ENCODE results near the gene PLOD1. TPM values are rescaled to one million over a fixed set of nuclear protein-coding genes. Genes with fewer than 3 reads are reported as not detected.

PLOD1 gene
- total and polyA plus RNA-seq, 9 donors: 118 to 243 (median 179) TPM

- Histone ChIP-seq H3K4me1 (ENCODE audit: control insufficient read depth, insufficient read depth, low read length) (peaks cover 14% of the 10 kb centered on the region), H3K27me3 (ENCODE audit: control insufficient read depth, insufficient read depth, low read length) (no peaks in the 10 kb centered on the region), H3K27ac (ENCODE audit: low read length) (no peak overlapping the region), H3K9me3 (replicated peaks; ENCODE audit: control insufficient read depth, low read depth, low read length) (no peaks in the 10 kb centered on the region), H3K4me3 (ENCODE audit: low read length) (no peak overlapping the region), H3K36me3 (ENCODE audit: control insufficient read depth, insufficient read depth, low read length) (peaks cover 50% of the 10 kb centered on the region)
- no CpG with 5 or more reads among the region's 6 CpGs for WGBS (ENCODE audit: insufficient coverage)
- no peak for DNase-seq
Measured at GRCh38 chr1:11984576-11984975, 50.1 kb downstream of the PLOD1 start.

GRCh38 chr1:11985171-11985570 is 50.7 kb downstream of the PLOD1 start:
- H3K27me3 ChIP-seq (ENCODE audit: control insufficient read depth, insufficient read depth, low read length): no peaks in the 10 kb centered on the region
- peaks cover 10% of the 10 kb centered on the region for H3K4me1 ChIP-seq (ENCODE audit: control insufficient read depth, insufficient read depth, low read length)
- 80% methylated on average over 1 of the region's 3 CpGs for WGBS (ENCODE audit: insufficient coverage)
- DNase-seq: no peak
- peaks cover 55% of the 10 kb centered on the region for H3K36me3 ChIP-seq (ENCODE audit: control insufficient read depth, insufficient read depth, low read length)
- no peak overlapping the region for H3K4me3 ChIP-seq (ENCODE audit: low read length)
- H3K27ac ChIP-seq (ENCODE audit: low read length): no peak overlapping the region
- H3K9me3 ChIP-seq (replicated peaks; ENCODE audit: control insufficient read depth, low read depth, low read length): no peaks in the 10 kb centered on the region

- no peak overlapping the region for H3K27ac ChIP-seq (ENCODE audit: low read length)
- no peak overlapping the region for H3K4me3 ChIP-seq (ENCODE audit: low read length)
- H3K27me3 ChIP-seq (ENCODE audit: control insufficient read depth, insufficient read depth, low read length): no peaks in the 10 kb centered on the region
- DNase-seq: no peak
- H3K9me3 ChIP-seq (replicated peaks; ENCODE audit: control insufficient read depth, low read depth, low read length): no peaks in the 10 kb centered on the region
- peaks cover 11% of the 10 kb centered on the region for H3K4me1 ChIP-seq (ENCODE audit: control insufficient read depth, insufficient read depth, low read length)
- WGBS (ENCODE audit: insufficient coverage): 83% methylated on average over 1 of the region's 7 CpGs
- H3K36me3 ChIP-seq (ENCODE audit: control insufficient read depth, insufficient read depth, low read length): peaks cover 62% of the 10 kb centered on the region
Measured at GRCh38 chr1:11985851-11986250, 51.3 kb downstream of the PLOD1 start.

GRCh38 chr1:11989669-11990068 is 55.2 kb downstream of the PLOD1 start:
- Histone ChIP-seq H3K27me3 (ENCODE audit: control insufficient read depth, insufficient read depth, low read length) (no peaks in the 10 kb centered on the region), H3K4me3 (ENCODE audit: low read length) (no peak overlapping the region), H3K36me3 (ENCODE audit: control insufficient read depth, insufficient read depth, low read length) (peaks cover 57% of the 10 kb centered on the region), H3K9me3 (replicated peaks; ENCODE audit: control insufficient read depth, low read depth, low read length) (no peaks in the 10 kb centered on the region), H3K4me1 (ENCODE audit: control insufficient read depth, insufficient read depth, low read length) (peaks cover 3% of the 10 kb centered on the region), H3K27ac (ENCODE audit: low read length) (no peak overlapping the region)
- WGBS (ENCODE audit: insufficient coverage): 94% methylated on average over 6 of the region's 7 CpGs
- no peak for DNase-seq

- peaks cover 54% of the 10 kb centered on the region for H3K36me3 ChIP-seq (ENCODE audit: control insufficient read depth, insufficient read depth, low read length)
- 95% methylated on average over 9 of the region's 10 CpGs for WGBS (ENCODE audit: insufficient coverage)
- no peaks in the 10 kb centered on the region for H3K9me3 ChIP-seq (replicated peaks; ENCODE audit: control insufficient read depth, low read depth, low read length)
- no peaks in the 10 kb centered on the region for H3K27me3 ChIP-seq (ENCODE audit: control insufficient read depth, insufficient read depth, low read length)
- H3K27ac ChIP-seq (ENCODE audit: low read length): peak overlapping the region; percentile 4
- H3K4me1 ChIP-seq (ENCODE audit: control insufficient read depth, insufficient read depth, low read length): peaks cover 3% of the 10 kb centered on the region
- H3K4me3 ChIP-seq (ENCODE audit: low read length): no peak overlapping the region
- DNase-seq: no peak
Measured at GRCh38 chr1:11990303-11991032, 56.0 kb downstream of the PLOD1 start.

GRCh38 chr1:11991969-11992676 is 57.6 kb downstream of the PLOD1 start:
- no peak for DNase-seq
- Histone ChIP-seq H3K4me1 (ENCODE audit: control insufficient read depth, insufficient read depth, low read length) (peaks cover 3% of the 10 kb centered on the region), H3K4me3 (ENCODE audit: low read length) (no peak overlapping the region), H3K36me3 (ENCODE audit: control insufficient read depth, insufficient read depth, low read length) (peaks cover 60% of the 10 kb centered on the region), H3K9me3 (replicated peaks; ENCODE audit: control insufficient read depth, low read depth, low read length) (no peaks in the 10 kb centered on the region), H3K27ac (ENCODE audit: low read length) (no peak overlapping the region), H3K27me3 (ENCODE audit: control insufficient read depth, insufficient read depth, low read length) (no peaks in the 10 kb centered on the region)
- 89% methylated on average over 9 of the region's 16 CpGs for WGBS (ENCODE audit: insufficient coverage)

- no peak overlapping the region for H3K27ac ChIP-seq (ENCODE audit: low read length)
- H3K9me3 ChIP-seq (replicated peaks; ENCODE audit: control insufficient read depth, low read depth, low read length): no peaks in the 10 kb centered on the region
- WGBS (ENCODE audit: insufficient coverage): 90% methylated on average over 2 of the region's 5 CpGs
- no peaks in the 10 kb centered on the region for H3K27me3 ChIP-seq (ENCODE audit: control insufficient read depth, insufficient read depth, low read length)
- DNase-seq: no peak
- no peaks in the 10 kb centered on the region for H3K4me1 ChIP-seq (ENCODE audit: control insufficient read depth, insufficient read depth, low read length)
- H3K36me3 ChIP-seq (ENCODE audit: control insufficient read depth, insufficient read depth, low read length): peaks cover 68% of the 10 kb centered on the region
- H3K4me3 ChIP-seq (ENCODE audit: low read length): no peak overlapping the region
Measured at GRCh38 chr1:11997081-11997850, 62.7 kb downstream of the PLOD1 start.

GRCh38 chr1:11998636-11999035 is 64.1 kb downstream of the PLOD1 start:
- Histone ChIP-seq H3K27me3 (ENCODE audit: control insufficient read depth, insufficient read depth, low read length) (no peaks in the 10 kb centered on the region), H3K9me3 (replicated peaks; ENCODE audit: control insufficient read depth, low read depth, low read length) (no peaks in the 10 kb centered on the region), H3K4me1 (ENCODE audit: control insufficient read depth, insufficient read depth, low read length) (no peaks in the 10 kb centered on the region), H3K36me3 (ENCODE audit: control insufficient read depth, insufficient read depth, low read length) (peaks cover 71% of the 10 kb centered on the region), H3K4me3 (ENCODE audit: low read length) (no peak overlapping the region), H3K27ac (ENCODE audit: low read length) (no peak overlapping the region)
- DNase-seq: no peak
- whole genome bisulfite sequencing (ENCODE audit: insufficient coverage): 93% methylated on average over 3 of the region's 5 CpGs

GRCh38 chr1:11999236-11999635 is 64.7 kb downstream of the PLOD1 start:
- Histone ChIP-seq H3K27me3 (ENCODE audit: control insufficient read depth, insufficient read depth, low read length) (no peaks in the 10 kb centered on the region), H3K27ac (ENCODE audit: low read length) (no peak overlapping the region), H3K4me3 (ENCODE audit: low read length) (no peak overlapping the region), H3K36me3 (ENCODE audit: control insufficient read depth, insufficient read depth, low read length) (peaks cover 74% of the 10 kb centered on the region), H3K9me3 (replicated peaks; ENCODE audit: control insufficient read depth, low read depth, low read length) (no peaks in the 10 kb centered on the region), H3K4me1 (ENCODE audit: control insufficient read depth, insufficient read depth, low read length) (no peaks in the 10 kb centered on the region)
- no CpG with 5 or more reads among the region's 3 CpGs for WGBS (ENCODE audit: insufficient coverage)
- DNase-seq: no peak
